Mesodermal cell (in vitro differentiated cells): ENCODE data around the gene FKBP8.
A peak's percentile ranks its signal among the peaks of the same experiment; 100 is the strongest.

Experiments
- H3K27ac ChIP-seq: 2 replicates; pipeline ENCODE4 v1.7.0; 2013; ENCODE audit warnings: mild to moderate bottlenecking, low read depth, low read length, moderate library complexity; ENCODE audit not compliant: severe bottlenecking
- H3K36me3 ChIP-seq: 2 replicates; pipeline ENCODE4 v1.7.1; 2013; ENCODE audit warnings: mild to moderate bottlenecking, low read length, moderate library complexity; ENCODE audit not compliant: control insufficient read depth, insufficient read depth
- H3K4me1 ChIP-seq: one replicate; pipeline ENCODE4 v1.7.1; 2013; ENCODE audit warnings: mild to moderate bottlenecking, low read length; ENCODE audit not compliant: insufficient read depth, control insufficient read depth, poor library complexity, severe bottlenecking
- H3K4me3 ChIP-seq: 2 replicates; pipeline ENCODE4 v1.7.0; 2013; ENCODE audit warnings: low read length, control low read depth, mild to moderate bottlenecking; ENCODE audit not compliant: insufficient read depth, poor library complexity, severe bottlenecking; ENCODE audit errors: extremely low read depth
- H3K9me3 ChIP-seq: 2 replicates; pipeline ENCODE4 v1.7.1; 2013; ENCODE audit warnings: mild to moderate bottlenecking, low read length, moderate library complexity; ENCODE audit not compliant: control insufficient read depth
- WGBS, 2 experiments: methylation state at CpG; one replicate each; pipeline ENCODE4 v1.1.5; 2013; ENCODE audit warnings: missing lambda C conversion rate in 2 of 2; ENCODE audit not compliant: insufficient coverage in 2 of 2; 5-methylcytosine and 5-hydroxymethylcytosine counted together

FKBP8 gene

GRCh38 chr19:18500799-18501198, 42.6 kb downstream of the FKBP8 start:
- Histone ChIP-seq H3K4me3 (no peak overlapping the region), H3K4me1 (peaks cover 17% of the 10 kb centered on the region), H3K36me3 (no peaks in the 10 kb centered on the region), H3K9me3 (no peaks in the 10 kb centered on the region), H3K27ac (no peak overlapping the region)
- WGBS, 2 experiments = 90 to 92% methylated on average over 9 to 11 of the region's 11 CpGs

- Histone ChIP-seq H3K4me1 (peaks cover 18% of the 10 kb centered on the region), H3K4me3 (no peak overlapping the region), H3K27ac (no peak overlapping the region), H3K36me3 (no peaks in the 10 kb centered on the region), H3K9me3 (no peaks in the 10 kb centered on the region)
- 85 to 91% methylated on average over 7 of the region's 7 CpGs for WGBS, 2 experiments
Measured at GRCh38 chr19:18500376-18500775, 43.0 kb downstream of the FKBP8 start.

DNA sequence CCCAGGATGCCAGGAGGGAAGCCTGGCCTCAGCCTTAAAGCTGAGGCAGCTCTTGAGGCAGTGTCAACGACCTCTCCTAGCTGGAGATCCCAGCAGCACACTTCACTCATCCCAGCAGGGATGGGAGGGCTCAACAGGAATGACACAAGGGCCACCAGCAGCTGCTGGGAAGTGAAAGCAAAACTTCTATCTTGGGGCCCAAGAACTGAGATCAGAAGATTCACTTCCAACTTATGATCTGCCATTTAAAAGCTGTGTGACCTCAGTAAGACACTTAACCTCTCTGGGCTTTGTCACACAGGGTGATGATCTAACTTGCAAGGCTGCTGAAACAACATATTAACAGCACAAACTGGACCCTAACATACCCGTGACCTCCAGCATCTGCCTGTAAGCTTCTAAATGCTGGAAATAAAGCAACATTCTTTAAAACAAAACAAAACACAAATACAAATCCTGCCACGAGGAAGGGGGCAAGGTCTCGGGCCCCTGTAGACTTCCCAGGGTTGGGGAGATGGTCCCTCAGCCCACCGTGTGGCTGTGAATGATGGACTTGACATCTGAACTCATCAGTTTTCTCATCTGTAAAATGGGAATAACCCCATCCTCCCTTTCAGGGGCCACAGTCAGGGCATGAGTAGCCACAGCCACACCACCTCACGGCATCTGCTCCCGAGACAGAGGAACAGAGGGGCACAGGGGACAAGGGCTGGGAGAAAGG, 44.2 kb downstream of the FKBP8 start:
- Histone ChIP-seq H3K4me1 (peaks cover 17% of the 10 kb centered on the region), H3K27ac (no peak overlapping the region), H3K4me3 (no peak overlapping the region), H3K9me3 (no peaks in the 10 kb centered on the region), H3K36me3 (no peaks in the 10 kb centered on the region)
- WGBS, 2 experiments = 75 to 86% methylated on average over 6 to 7 of the region's 7 CpGs

GRCh38 chr19:18496980-18497256, 46.5 kb downstream of the FKBP8 start:
- peaks cover 17% of the 10 kb centered on the region for H3K4me1 ChIP-seq
- no peak overlapping the region for H3K4me3 ChIP-seq
- WGBS, 2 experiments = 90 to 100% methylated on average over 2 of the region's 4 CpGs
- no peaks in the 10 kb centered on the region for H3K36me3 ChIP-seq
- no peaks in the 10 kb centered on the region for H3K9me3 ChIP-seq
- no peak overlapping the region for H3K27ac ChIP-seq

DNA sequence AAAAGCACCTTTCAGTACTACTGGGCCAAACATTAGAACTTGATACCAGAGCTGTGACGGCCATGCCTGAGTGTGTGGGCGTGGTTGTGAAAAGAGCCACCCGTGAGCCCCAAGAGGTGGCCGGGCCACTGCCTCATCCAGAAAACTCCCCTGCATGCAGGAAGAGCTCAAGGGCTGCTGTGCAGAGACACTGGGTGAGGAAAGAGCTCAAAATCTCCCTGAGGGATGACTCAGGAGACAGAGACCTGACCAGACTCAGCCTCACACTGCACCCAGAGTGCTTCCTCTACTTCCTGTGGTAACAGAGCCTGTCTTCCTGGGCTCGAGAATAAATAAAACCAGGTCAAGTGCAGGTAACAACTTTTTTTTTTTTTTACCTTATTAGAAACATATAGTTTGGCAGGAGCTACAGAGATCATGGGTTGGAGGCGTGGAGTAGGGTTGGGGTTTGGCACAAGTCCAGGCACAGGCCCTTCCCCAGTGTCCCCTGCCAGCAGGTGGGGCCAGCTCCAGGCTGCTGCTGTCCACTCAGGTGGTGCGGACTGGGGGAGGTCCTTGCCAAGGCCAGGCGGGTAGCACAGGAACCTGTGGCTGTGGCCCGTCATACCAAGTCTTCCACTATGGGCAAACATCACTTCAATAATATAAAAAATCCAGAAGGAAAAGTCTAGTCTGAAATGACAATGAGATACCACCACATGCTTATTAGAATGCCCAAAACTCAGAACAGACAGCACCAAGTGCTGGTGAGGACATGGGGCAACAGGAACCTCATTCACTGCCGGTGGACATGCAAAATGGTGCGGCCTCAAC, 47.0 kb downstream of the FKBP8 start:
- WGBS, 2 experiments = 81 to 85% methylated on average over 7 of the region's 11 CpGs
- H3K36me3 ChIP-seq = no peaks in the 10 kb centered on the region

DNA sequence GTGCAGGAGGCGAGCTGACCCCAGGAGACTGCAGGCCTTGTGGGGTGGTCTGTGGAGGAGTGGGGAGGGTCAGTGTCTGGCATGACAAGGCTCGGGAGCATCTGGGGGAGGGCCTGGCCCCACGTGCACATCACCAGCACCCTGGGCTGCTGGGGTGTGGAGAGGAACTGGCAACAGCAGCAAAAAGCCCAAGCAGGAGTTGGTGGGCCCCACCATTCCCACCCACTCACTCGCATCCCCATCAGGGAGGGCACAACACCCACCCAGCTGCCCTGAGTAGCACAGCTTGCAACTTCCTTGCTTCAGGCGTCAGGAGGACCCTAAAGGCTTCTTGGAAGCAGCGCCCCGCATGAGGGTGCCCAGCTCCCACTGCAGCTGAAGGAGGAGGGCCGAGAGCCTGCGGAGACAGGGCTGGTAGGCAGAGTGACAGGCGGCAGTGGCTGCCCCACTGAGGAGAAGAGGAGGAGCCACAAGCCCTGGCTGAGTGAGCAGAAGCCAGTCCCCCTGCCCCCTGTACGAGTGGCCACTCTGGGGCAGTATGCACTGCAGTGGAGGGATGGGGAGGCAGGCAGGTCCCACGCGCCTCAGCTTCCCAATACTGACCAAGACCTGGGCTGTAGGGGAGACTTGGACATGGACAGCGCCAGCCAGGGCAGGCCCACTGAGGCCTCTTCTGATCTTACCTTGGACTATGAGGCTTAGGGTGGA, 48.0 kb downstream of the FKBP8 start:
- no peak overlapping the region for H3K4me3 ChIP-seq
- H3K4me1 ChIP-seq = peaks cover 17% of the 10 kb centered on the region
- no peaks in the 10 kb centered on the region for H3K36me3 ChIP-seq
- no peaks in the 10 kb centered on the region for H3K9me3 ChIP-seq
- H3K27ac ChIP-seq = no peak overlapping the region
- WGBS, 2 experiments = 70 to 82% methylated on average over 9 to 10 of the region's 14 CpGs

More for the DNA sequence above, 47.0 kb downstream of the FKBP8 start:
- H3K4me3 ChIP-seq = no peak overlapping the region
- H3K9me3 ChIP-seq = no peaks in the 10 kb centered on the region
- H3K27ac ChIP-seq = peak overlapping the region; percentile 23
- H3K4me1 ChIP-seq = peaks cover 17% of the 10 kb centered on the region

DNA sequence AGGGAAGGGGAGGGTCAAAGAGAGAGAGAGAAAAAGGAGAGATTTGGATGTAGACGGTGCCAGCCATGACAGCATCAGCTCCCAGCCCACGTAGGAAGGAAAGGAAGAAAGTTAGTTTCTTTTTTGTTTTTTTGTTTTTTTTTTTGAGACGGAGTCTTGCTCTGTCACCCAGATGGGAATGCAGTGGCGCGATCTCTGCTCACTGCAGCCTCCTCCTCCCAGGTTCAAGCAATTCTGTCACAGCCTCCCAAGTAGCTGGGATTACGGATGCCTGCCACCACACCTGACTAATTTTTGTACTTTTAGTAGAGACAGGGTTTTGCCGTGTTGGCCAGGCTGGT, 49.1 kb downstream of the FKBP8 start:
- Histone ChIP-seq H3K27ac (no peak overlapping the region), H3K4me3 (no peak overlapping the region), H3K36me3 (no peaks in the 10 kb centered on the region), H3K9me3 (no peaks in the 10 kb centered on the region), H3K4me1 (peaks cover 17% of the 10 kb centered on the region)
- 94 to 98% methylated on average over 3 to 6 of the region's 7 CpGs for WGBS, 2 experiments

DNA sequence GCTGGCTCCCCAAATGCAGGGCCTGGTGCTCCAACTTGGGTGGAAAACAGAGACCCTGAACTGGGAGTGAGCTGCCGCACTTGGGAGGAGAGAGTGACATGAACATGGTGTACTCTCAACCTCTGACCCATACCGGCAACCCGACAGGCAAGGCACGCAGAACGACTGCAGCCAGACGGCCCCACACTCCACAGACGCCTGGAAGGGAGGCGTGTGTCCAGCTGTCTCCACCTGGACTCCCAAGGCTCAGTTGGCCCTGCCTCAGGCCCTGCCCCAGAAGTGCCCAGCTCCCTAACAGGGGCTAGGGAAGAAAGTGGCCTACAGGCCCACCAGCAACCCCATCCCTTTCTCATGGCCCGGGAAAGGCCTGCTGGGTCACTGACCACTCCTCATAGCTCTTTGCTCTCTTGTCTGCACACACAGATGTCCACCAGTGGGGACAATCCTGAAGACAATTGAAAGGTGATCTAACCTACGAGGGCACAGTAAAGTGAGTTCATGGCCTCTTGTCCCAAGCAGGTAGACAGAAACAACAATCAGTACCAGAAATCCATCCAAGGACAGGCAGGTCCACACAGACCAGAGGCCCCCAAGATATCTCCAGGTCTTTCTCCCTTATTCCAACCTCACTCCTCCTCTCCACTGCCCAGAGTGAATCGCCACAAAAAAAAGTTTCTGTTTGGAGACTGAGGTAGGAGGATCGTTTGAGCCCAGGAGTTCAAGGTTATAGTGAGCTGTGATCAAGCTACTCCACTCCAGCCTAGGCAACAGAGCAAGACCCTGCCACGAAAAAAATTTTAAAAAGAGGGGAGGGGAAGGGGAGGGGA, 49.7 kb downstream of the FKBP8 start:
- Histone ChIP-seq H3K4me1 (peaks cover 20% of the 10 kb centered on the region), H3K36me3 (no peaks in the 10 kb centered on the region), H3K27ac (no peak overlapping the region), H3K9me3 (no peaks in the 10 kb centered on the region), H3K4me3 (no peak overlapping the region)
- 79 to 91% methylated on average over 9 to 11 of the region's 13 CpGs for WGBS, 2 experiments

GRCh38 chr19:18491995-18492953, 51.1 kb downstream of the FKBP8 start:
- WGBS, 2 experiments = 87 to 91% methylated on average over 12 to 13 of the region's 15 CpGs

More at GRCh38 chr19:18491995-18492953, 51.1 kb downstream of the FKBP8 start:
- no peak overlapping the region for H3K27ac ChIP-seq
- H3K9me3 ChIP-seq = no peaks in the 10 kb centered on the region
- no peak overlapping the region for H3K4me3 ChIP-seq
- H3K36me3 ChIP-seq = no peaks in the 10 kb centered on the region
- peaks cover 20% of the 10 kb centered on the region for H3K4me1 ChIP-seq
